HepG2 (cell line): Measurements from ENCODE around the gene TPX2. TPM values are rescaled to one million over a fixed set of nuclear protein-coding genes. Genes with fewer than 3 reads are reported as not detected.

Experiments
- ARID5B ChIP-seq: IDR thresholded peaks from 2 replicates; pipeline ENCODE4 v1.4.0; 2020; ENCODE audit warnings: mild to moderate bottlenecking, missing genetic modification reagents
- BATF2 ChIP-seq: sonication (generic); formaldehyde crosslinking; IDR thresholded peaks from 2 replicates; pipeline ENCODE4 v1.8.0; 2022; ENCODE audit warnings: mild to moderate bottlenecking, missing genetic modification reagents, moderate library complexity
- ETS1 ChIP-seq: sonication (generic); formaldehyde crosslinking; IDR thresholded peaks from 2 replicates; pipeline ENCODE4 v1.4.0; 2020; ENCODE audit warnings: missing genetic modification reagents
- HBP1 ChIP-seq: IDR thresholded peaks from 2 replicates; pipeline ENCODE4 v1.6.1; 2016; ENCODE audit warnings: low read depth, control low read depth
- SALL1 ChIP-seq: sonication (generic); formaldehyde crosslinking; IDR thresholded peaks from 2 replicates; pipeline ENCODE4 v1.8.0; 2022; ENCODE audit warnings: mild to moderate bottlenecking, missing genetic modification reagents
- TCF7 ChIP-seq: sonication (generic); IDR thresholded peaks from 2 replicates; pipeline ENCODE4 v1.6.1; 2016; ENCODE audit warnings: antibody characterized with exemption, low read depth
- ZNF552 ChIP-seq: sonication (generic); formaldehyde crosslinking; IDR thresholded peaks from 2 replicates; pipeline ENCODE4 v1.9.0; 2022; ENCODE audit warnings: missing genetic modification reagents, mild to moderate bottlenecking, borderline replicate concordance
- polyA plus RNA-seq, 8 experiments: library from polyadenylated mRNA; depleted of rRNA in 3 of 8; stranded (reverse) in 7 of 8; unstranded in 1 of 8; fragments of >200 nt; fragmentation: Illumina TruSeq in 4 of 8; extraction: Trizol in 4 of 8; gene quantifications; 2 replicates each; pipeline versions ENCODE4 v1.2.1 to v1.2.3, GENCODE V29; 2011 to 2016; ENCODE audit warnings: low read depth in 4 of 8, missing spikeins in 1 of 8, mixed read lengths in 1 of 8; ENCODE audit not compliant: insufficient read depth in 1 of 8
- total RNA-seq, 5 experiments: library from RNA; depleted of rRNA; stranded (reverse); fragments of >200 nt; fragmentation: Illumina TruSeq; extraction: Trizol; gene quantifications; 2 replicates each; pipeline ENCODE4 v1.2.3, GENCODE V29; 2016; ENCODE audit warnings: low read depth in 1 of 5
- TF ChIP-seq, protein P1 (sequence below): sonication (generic); formaldehyde crosslinking; IDR thresholded peaks from 2 replicates; pipeline ENCODE4 v1.5.1; 2020; ENCODE audit warnings: mild to moderate bottlenecking, missing genetic modification reagents, moderate library complexity
- TF ChIP-seq, protein P2 (sequence below): sonication (generic); formaldehyde crosslinking; IDR thresholded peaks from 2 replicates; pipeline ENCODE4 v1.4.0; 2020; ENCODE audit warnings: mild to moderate bottlenecking, missing genetic modification reagents

Gene TPX2
- total and polyA plus RNA-seq, 2 of the 13 experiments (the other 11 are each of a cell fraction or from before 2014, with no cell fraction given), result 34.3 to 124 TPM

DNA sequence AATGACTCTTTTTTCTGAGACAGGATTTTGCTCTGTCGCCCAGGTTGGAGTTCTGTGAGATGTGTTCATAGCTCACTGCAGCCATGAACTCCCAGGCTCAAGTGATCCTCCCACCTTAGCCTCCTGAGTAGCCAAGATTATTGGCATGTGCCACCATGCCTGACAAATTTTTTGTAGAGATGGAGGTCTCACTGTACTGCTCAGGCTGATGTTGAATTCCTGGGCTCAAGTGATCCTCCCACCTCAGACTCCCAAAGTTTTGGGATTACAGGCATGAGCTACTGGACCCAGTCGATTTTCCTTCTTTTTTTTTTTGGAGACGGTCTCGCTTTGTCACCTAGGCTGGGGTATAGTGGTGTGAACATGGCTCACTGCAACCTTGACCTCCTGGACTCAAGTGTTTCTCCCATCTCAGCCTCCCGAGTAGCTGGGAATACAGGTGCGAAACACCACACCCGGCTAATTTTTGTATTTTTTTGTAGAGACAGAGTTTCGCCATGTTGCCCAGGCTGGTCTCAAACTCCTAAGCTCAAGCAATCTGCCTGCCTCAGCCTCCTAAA is 40.8 kb upstream of the TPX2 start (continued):
- TF ChIP-seq HBP1 (CRISPR knock-in tag) (no peak), TCF7 (no peak), BATF2 (CRISPR knock-in tag) (no peak), ZNF552 (CRISPR knock-in tag) (no peak), ETS1 (CRISPR knock-in tag) (no peak), ARID5B (CRISPR knock-in tag) (no peak), SALL1 (CRISPR knock-in tag) (no peak; the same call in 1 of the 2 replicates)
- TF ChIP-seq, protein P1, sequence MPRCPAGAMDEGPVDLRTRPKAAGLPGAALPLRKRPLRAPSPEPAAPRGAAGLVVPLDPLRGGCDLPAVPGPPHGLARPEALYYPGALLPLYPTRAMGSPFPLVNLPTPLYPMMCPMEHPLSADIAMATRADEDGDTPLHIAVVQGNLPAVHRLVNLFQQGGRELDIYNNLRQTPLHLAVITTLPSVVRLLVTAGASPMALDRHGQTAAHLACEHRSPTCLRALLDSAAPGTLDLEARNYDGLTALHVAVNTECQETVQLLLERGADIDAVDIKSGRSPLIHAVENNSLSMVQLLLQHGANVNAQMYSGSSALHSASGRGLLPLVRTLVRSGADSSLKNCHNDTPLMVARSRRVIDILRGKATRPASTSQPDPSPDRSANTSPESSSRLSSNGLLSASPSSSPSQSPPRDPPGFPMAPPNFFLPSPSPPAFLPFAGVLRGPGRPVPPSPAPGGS (CRISPR knock-in tag), result no peak
- TF ChIP-seq, protein P2, sequence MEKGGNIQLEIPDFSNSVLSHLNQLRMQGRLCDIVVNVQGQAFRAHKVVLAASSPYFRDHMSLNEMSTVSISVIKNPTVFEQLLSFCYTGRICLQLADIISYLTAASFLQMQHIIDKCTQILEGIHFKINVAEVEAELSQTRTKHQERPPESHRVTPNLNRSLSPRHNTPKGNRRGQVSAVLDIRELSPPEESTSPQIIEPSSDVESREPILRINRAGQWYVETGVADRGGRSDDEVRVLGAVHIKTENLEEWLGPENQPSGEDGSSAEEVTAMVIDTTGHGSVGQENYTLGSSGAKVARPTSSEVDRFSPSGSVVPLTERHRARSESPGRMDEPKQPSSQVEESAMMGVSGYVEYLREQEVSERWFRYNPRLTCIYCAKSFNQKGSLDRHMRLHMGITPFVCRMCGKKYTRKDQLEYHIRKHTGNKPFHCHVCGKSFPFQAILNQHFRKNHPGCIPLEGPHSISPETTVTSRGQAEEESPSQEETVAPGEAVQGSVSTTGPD, result no peak
